Endodermal cell (in vitro differentiated cells): ENCODE results near the gene POLA2. TPM values are rescaled to one million over a fixed set of nuclear protein-coding genes. Genes with fewer than 3 reads are reported as not detected.
A peak's percentile ranks its signal among the peaks of the same experiment; 100 is the strongest.

Experiments used
- DNase-seq: peaks from one replicate; pipeline ENCODE4 v3.0.0-alpha.2; 2017
- H3K27ac ChIP-seq: 2 replicates; pipeline ENCODE4 v1.5.1; 2013; ENCODE audit warnings: mild to moderate bottlenecking, low read depth, low read length, moderate library complexity
- H3K27me3 ChIP-seq: 2 replicates; pipeline ENCODE4 v1.6.1; 2013; ENCODE audit warnings: mild to moderate bottlenecking, low read length, moderate library complexity; ENCODE audit not compliant: insufficient read depth, control insufficient read depth, poor library complexity, severe bottlenecking
- H3K36me3 ChIP-seq: 2 replicates; pipeline ENCODE4 v1.7.0; 2013; ENCODE audit warnings: mild to moderate bottlenecking, low read length, moderate library complexity; ENCODE audit not compliant: control insufficient read depth, insufficient read depth
- H3K4me1 ChIP-seq: one replicate; pipeline ENCODE4 v1.7.0; 2013; ENCODE audit warnings: low read length; ENCODE audit not compliant: control insufficient read depth, insufficient read depth
- H3K4me3 ChIP-seq: 2 replicates; pipeline ENCODE4 v1.5.1; 2013; ENCODE audit warnings: mild to moderate bottlenecking, low read length, moderate library complexity
- H3K9ac ChIP-seq: 2 replicates; pipeline ENCODE4 v1.6.1; 2013; ENCODE audit warnings: mild to moderate bottlenecking, low read length, moderate library complexity; ENCODE audit not compliant: poor library complexity, severe bottlenecking; ENCODE audit errors: extremely low read depth
- H3K9me3 ChIP-seq: 2 replicates; pipeline ENCODE4 v1.6.1; 2013; ENCODE audit warnings: mild to moderate bottlenecking, low read length, moderate library complexity; ENCODE audit not compliant: control insufficient read depth
- H3K27ac Mint-ChIP-seq: 2 replicates; pipeline ENCODE4 v1.8.0; 2020; ENCODE audit warnings: mixed read lengths
- H3K27me3 Mint-ChIP-seq: 2 replicates; pipeline ENCODE4 v1.8.0; 2021; ENCODE audit warnings: mild to moderate bottlenecking, mixed read lengths; ENCODE audit not compliant: insufficient read depth
- H3K36me3 Mint-ChIP-seq: 2 replicates; pipeline ENCODE4 v1.8.0; 2020; ENCODE audit warnings: low read depth, mixed read lengths
- H3K4me1 Mint-ChIP-seq: 2 replicates; pipeline ENCODE4 v1.8.0; 2020; ENCODE audit warnings: mixed read lengths
- H3K4me3 Mint-ChIP-seq: 2 replicates; pipeline ENCODE4 v1.8.0; 2020; ENCODE audit warnings: mild to moderate bottlenecking, moderate library complexity, mixed read lengths
- H3K9me3 Mint-ChIP-seq: 2 replicates; pipeline ENCODE4 v1.8.0; 2020; ENCODE audit warnings: mild to moderate bottlenecking, mixed read lengths
- CTCF ChIP-seq: fragments of 200-600 bp; sonication (generic); conservative IDR thresholded peaks from 2 replicates; pipeline ENCODE4 v1.5.0; 2021; ENCODE audit warnings: antibody characterized with exemption, mild to moderate bottlenecking
- WGBS, 2 experiments: methylation state at CpG; one replicate each; pipeline versions ENCODE4 v1.1.5 to v1.1.7; 2013; ENCODE audit warnings: missing lambda C conversion rate in 2 of 2, mixed read lengths in 1 of 2; ENCODE audit not compliant: insufficient coverage in 1 of 2, insufficient read length in 1 of 2; 5-methylcytosine and 5-hydroxymethylcytosine counted together
- total RNA-seq, 2 donors: library from RNA; stranded (reverse); fragmentation: NEBNext Ultra II Directional in 1 of 2; extraction: Animal tissue kit (Norgen Biotek cat#: 25700) in 1 of 2; gene quantifications; 2 replicates in 1 of 2; 3 replicates in 1 of 2; pipeline ENCODE4 v1.2.1, GENCODE V29; 2021

POLA2 gene
- total RNA-seq, 2 donors from 2014 or later = 42.2 to 65.0 TPM

- Histone ChIP-seq H3K4me1 (no peaks in the 10 kb centered on the region), H3K36me3 (peaks cover 8% of the 10 kb centered on the region), H3K9ac (no peak overlapping the region), H3K4me3 (no peak overlapping the region), H3K27me3 (no peaks in the 10 kb centered on the region), H3K9me3 (no peaks in the 10 kb centered on the region), H3K27ac (no peak overlapping the region)
- no peak for TF ChIP-seq CTCF
- no peaks in the 10 kb centered on the region for H3K4me1 Mint-ChIP-seq
- H3K27ac Mint-ChIP-seq = peak overlapping the region; percentile 40
- no peaks in the 10 kb centered on the region for H3K9me3 Mint-ChIP-seq
- DNase-seq = peak; percentile 51
- peaks cover 17% of the 10 kb centered on the region for H3K36me3 Mint-ChIP-seq
- no peaks in the 10 kb centered on the region for H3K27me3 Mint-ChIP-seq
- 89 to 90% methylated on average over 6 to 11 of the region's 12 CpGs for WGBS, 2 experiments
- H3K4me3 Mint-ChIP-seq = no peak overlapping the region
Measured at GRCh38 chr11:65323813-65324212, 62.1 kb downstream of the POLA2 start.

- Histone ChIP-seq H3K36me3 (peaks cover 8% of the 10 kb centered on the region), H3K9ac (no peak overlapping the region), H3K27ac (no peak overlapping the region), H3K27me3 (no peaks in the 10 kb centered on the region), H3K4me1 (no peaks in the 10 kb centered on the region), H3K4me3 (no peak overlapping the region), H3K9me3 (no peaks in the 10 kb centered on the region)
- Mint-ChIP-seq H3K4me1 (peaks cover 2% of the 10 kb centered on the region), H3K4me3 (no peak overlapping the region), H3K36me3 (peaks cover 16% of the 10 kb centered on the region), H3K9me3 (no peaks in the 10 kb centered on the region), H3K27ac (no peak overlapping the region), H3K27me3 (no peaks in the 10 kb centered on the region)
- WGBS, 2 experiments = 93 to 95% methylated on average over 4 of the region's 4 CpGs
- TF ChIP-seq CTCF = no peak
- no peak for DNase-seq
Measured at GRCh38 chr11:65325435-65325834, 63.7 kb downstream of the POLA2 start.

GRCh38 chr11:65327021-65327420 lies 65.3 kb downstream of the POLA2 start:
- peaks cover 6% of the 10 kb centered on the region for H3K36me3 ChIP-seq
- Mint-ChIP-seq H3K9me3 (no peaks in the 10 kb centered on the region), H3K4me1 (peaks cover 2% of the 10 kb centered on the region), H3K27me3 (no peaks in the 10 kb centered on the region), H3K4me3 (no peak overlapping the region), H3K36me3 (peaks cover 7% of the 10 kb centered on the region), H3K27ac (no peak overlapping the region)
- H3K4me3 ChIP-seq = no peak overlapping the region
- H3K27ac ChIP-seq = no peak overlapping the region
- H3K4me1 ChIP-seq = no peaks in the 10 kb centered on the region
- no peak overlapping the region for H3K9ac ChIP-seq
- no peaks in the 10 kb centered on the region for H3K9me3 ChIP-seq
- no peak for DNase-seq
- no peak for TF ChIP-seq CTCF
- H3K27me3 ChIP-seq = no peaks in the 10 kb centered on the region
- 93 to 97% methylated on average over 5 to 7 of the region's 8 CpGs for WGBS, 2 experiments
